GM12874 (cell line): ENCODE data around the gene FBXO17.

Source experiments
- TF ChIP-seq, protein P1 (sequence below): IDR thresholded peaks from 2 replicates; pipeline ENCODE4 v1.5.1; 2011; ENCODE audit warnings: low read depth, mild to moderate bottlenecking, control low read depth, low read length, moderate library complexity; ENCODE audit not compliant: insufficient read depth

Gene FBXO17

GRCh38 chr19:38975214-38975860 is at the start of gene FBXO17:
TSS of gene FBXO17 (minus strand) at chr19:38975742. CDS start at chr19:38950319, 25,423 bp downstream.
- TF ChIP-seq, protein P1, sequence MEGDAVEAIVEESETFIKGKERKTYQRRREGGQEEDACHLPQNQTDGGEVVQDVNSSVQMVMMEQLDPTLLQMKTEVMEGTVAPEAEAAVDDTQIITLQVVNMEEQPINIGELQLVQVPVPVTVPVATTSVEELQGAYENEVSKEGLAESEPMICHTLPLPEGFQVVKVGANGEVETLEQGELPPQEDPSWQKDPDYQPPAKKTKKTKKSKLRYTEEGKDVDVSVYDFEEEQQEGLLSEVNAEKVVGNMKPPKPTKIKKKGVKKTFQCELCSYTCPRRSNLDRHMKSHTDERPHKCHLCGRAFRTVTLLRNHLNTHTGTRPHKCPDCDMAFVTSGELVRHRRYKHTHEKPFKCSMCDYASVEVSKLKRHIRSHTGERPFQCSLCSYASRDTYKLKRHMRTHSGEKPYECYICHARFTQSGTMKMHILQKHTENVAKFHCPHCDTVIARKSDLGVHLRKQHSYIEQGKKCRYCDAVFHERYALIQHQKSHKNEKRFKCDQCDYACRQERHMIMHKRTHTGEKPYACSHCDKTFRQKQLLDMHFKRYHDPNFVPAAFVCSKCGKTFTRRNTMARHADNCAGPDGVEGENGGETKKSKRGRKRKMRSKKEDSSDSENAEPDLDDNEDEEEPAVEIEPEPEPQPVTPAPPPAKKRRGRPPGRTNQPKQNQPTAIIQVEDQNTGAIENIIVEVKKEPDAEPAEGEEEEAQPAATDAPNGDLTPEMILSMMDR = no peak

GRCh38 chr19:39024875-39025641 is 49.5 kb upstream of the FBXO17 start:
- TF ChIP-seq, protein P1 = no peak

GRCh38 chr19:39021063-39021462 is 45.5 kb upstream of the FBXO17 start:
- TF ChIP-seq, protein P1 = no peak

DNA sequence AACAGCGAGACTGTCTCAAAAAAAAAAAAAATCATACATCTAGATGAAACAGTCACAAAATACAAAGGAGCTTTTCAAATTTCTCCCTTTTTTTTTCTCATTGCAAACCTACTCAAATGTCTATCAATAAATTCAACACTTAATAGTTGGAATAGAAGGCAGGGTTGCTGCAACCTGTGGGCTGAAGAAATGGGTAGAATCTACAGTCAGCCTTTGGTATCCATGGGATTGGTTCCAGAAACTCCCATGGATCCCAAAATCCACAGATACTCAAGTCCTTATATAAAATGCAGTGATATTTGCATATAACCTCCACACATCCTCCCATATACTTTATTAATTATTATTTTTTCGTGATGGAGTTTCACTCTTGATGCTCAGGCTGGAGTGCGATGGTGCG is 42.1 kb upstream of the FBXO17 start:
- TF ChIP-seq, protein P1 = no peak

DNA sequence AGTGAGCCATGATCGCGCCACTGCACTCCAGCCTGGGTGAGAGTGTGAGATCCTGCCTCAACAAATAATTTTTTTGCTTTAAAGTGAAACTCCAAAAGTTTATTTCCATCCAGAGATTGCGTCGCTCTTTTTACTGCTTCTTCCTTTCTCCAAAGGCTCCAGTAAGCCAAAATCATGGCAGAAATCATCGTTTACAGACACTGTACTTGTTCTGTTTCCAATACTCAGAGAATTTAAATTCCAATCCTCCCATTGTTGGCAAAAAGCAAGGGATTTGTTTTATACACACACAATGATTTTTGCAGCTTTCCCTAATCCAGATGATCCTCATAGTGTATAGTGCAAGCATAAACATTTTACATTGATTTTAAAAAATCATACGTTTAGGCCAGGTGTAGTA is 41.5 kb upstream of the FBXO17 start:
- TF ChIP-seq, protein P1 = no peak

- TF ChIP-seq, protein P1 = no peak
Observed at GRCh38 chr19:39014037-39014436, 38.5 kb upstream of the FBXO17 start.

DNA sequence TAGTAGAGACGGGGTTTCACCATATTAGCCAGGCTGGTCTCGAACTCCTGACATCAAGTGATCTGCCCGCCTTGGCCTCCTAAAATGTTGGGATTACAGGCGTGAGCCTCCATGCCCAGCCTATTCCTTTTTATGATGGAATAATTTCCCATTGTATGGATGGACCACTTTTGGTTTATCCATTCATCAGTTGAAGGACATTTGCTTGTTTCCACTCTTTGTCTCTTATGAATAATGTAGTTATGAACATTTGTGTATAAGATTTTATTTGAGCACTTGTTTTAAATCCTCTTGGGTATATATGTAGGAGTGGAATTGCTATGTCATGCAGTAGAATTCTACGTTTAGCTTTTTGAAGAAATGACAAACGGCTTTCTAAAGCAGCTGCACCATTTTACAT is 33.5 kb upstream of the FBXO17 start:
- TF ChIP-seq, protein P1 = no peak
